OCI-LY3 (cell line): Measurements from ENCODE around the gene FNIP1.
A peak's percentile ranks its signal among the peaks of the same experiment; 100 is the strongest.

Source experiments
- H2AFZ ChIP-seq: fragments of 200-600, 300-600 bp; shearing (Covaris generic); 2 replicates; pipeline ENCODE4 v1.6.0; 2014; ENCODE audit warnings: antibody characterized with exemption, low read depth, low read length
- H3K27ac ChIP-seq: fragments of 200-600, 300-600 bp; sonication (generic); 2 replicates; pipeline ENCODE4 v1.5.1; 2014; ENCODE audit warnings: mild to moderate bottlenecking, low read length, moderate library complexity, mixed read lengths
- H3K27me3 ChIP-seq: fragments of 200-600, 300-600 bp; sonication (generic); 2 replicates; pipeline ENCODE4 v1.6.1; 2014; ENCODE audit warnings: low read depth, low read length, mixed read lengths
- H3K36me3 ChIP-seq: fragments of 200-600, 300-600 bp; sonication (generic); replicated peaks from 2 replicates; pipeline ENCODE3; 2014; ENCODE audit warnings: low read depth, low read length, mixed read lengths
- H3K4me1 ChIP-seq: fragments of 300-600, 200-600 bp; sonication (generic); 2 replicates; pipeline ENCODE4 v1.6.1; 2014; ENCODE audit warnings: low read length, mixed read lengths
- H3K4me2 ChIP-seq: fragments of 200-600, 300-600 bp; sonication (generic); 2 replicates; pipeline ENCODE4 v1.6.1; 2014; ENCODE audit warnings: low read length, mixed read lengths
- H3K4me3 ChIP-seq: fragments of 300-600, 200-600 bp; sonication (generic); 2 replicates; pipeline ENCODE4 v1.5.1; 2014; ENCODE audit warnings: antibody characterized with exemption, mild to moderate bottlenecking, low read length, moderate library complexity
- H3K79me2 ChIP-seq: fragments of 300-600, 200-600 bp; shearing (Covaris generic); 2 replicates; pipeline ENCODE4 v1.6.1; 2014; ENCODE audit warnings: mild to moderate bottlenecking, low read length, mixed read lengths
- H3K9ac ChIP-seq: fragments of 300-600, 200-600 bp; shearing (Covaris generic); 2 replicates; pipeline ENCODE4 v1.6.0; 2014; ENCODE audit warnings: mild to moderate bottlenecking, low read length, moderate library complexity
- H3K9me3 ChIP-seq: fragments of 200-600, 300-600 bp; shearing (Covaris generic); 2 replicates; pipeline ENCODE4 v1.6.1; 2014; ENCODE audit warnings: low read length, mixed read lengths; ENCODE audit not compliant: insufficient read depth
- H4K20me1 ChIP-seq: fragments of 200-600, 300-600 bp; sonication (generic); 2 replicates; pipeline ENCODE4 v1.6.1; 2016; ENCODE audit warnings: low read length, mixed read lengths; ENCODE audit not compliant: insufficient read depth
- CTCF ChIP-seq: fragments of 200-600, 300-600 bp; sonication (generic); IDR thresholded peaks from 2 replicates; pipeline ENCODE4 v1.5.1; 2014; ENCODE audit warnings: antibody characterized with exemption, low read length, low read depth
- EZH2phosphoT487 ChIP-seq: fragments of 200-600 bp; shearing (Covaris generic); IDR thresholded peaks from 2 replicates; pipeline ENCODE4 v1.6.1; 2018; ENCODE audit warnings: antibody characterized with exemption, mixed run types, low read depth

FNIP1 gene

GRCh38 chr5:131637694-131638093 lies 159.1 kb downstream of the FNIP1 start:
- H3K4me3 ChIP-seq: no peak overlapping the region
- H3K4me2 ChIP-seq: no peak overlapping the region
- H3K27ac ChIP-seq: no peak overlapping the region
- H3K79me2 ChIP-seq: peaks cover 24% of the 10 kb centered on the region
- H4K20me1 ChIP-seq: peaks cover 5% of the 10 kb centered on the region; the same call in 1 of the 2 replicates
- H3K9ac ChIP-seq: no peak overlapping the region
- peaks cover 10% of the 10 kb centered on the region for H3K4me1 ChIP-seq
- H2AFZ ChIP-seq: no peak overlapping the region
- TF ChIP-seq EZH2phosphoT487 (no peak), CTCF (no peak)
- H3K36me3 ChIP-seq: peaks cover 2% of the 10 kb centered on the region
- H3K9me3 ChIP-seq: no peaks in the 10 kb centered on the region
- H3K27me3 ChIP-seq: no peaks in the 10 kb centered on the region

- H3K36me3 ChIP-seq: peaks cover 9% of the 10 kb centered on the region
- H3K4me2 ChIP-seq: peak overlapping the region; percentile 84
- peak overlapping the region; percentile 100 for H3K4me3 ChIP-seq
- TF ChIP-seq CTCF (no peak), EZH2phosphoT487 (no peak)
- no peaks in the 10 kb centered on the region for H3K27me3 ChIP-seq
- H3K9ac ChIP-seq: peak overlapping the region; percentile 89
- peaks cover 19% of the 10 kb centered on the region for H3K4me1 ChIP-seq
- H3K27ac ChIP-seq: peak overlapping the region; percentile 99
- H4K20me1 ChIP-seq: peaks cover 21% of the 10 kb centered on the region
- H3K9me3 ChIP-seq: no peaks in the 10 kb centered on the region
- H3K79me2 ChIP-seq: peaks cover 41% of the 10 kb centered on the region
- peak overlapping the region; percentile 57 for H2AFZ ChIP-seq
These were observed 160.9 kb downstream of the FNIP1 start for GRCh38 chr5:131635684-131636572.

- Histone ChIP-seq H3K9me3 (no peaks in the 10 kb centered on the region), H4K20me1 (peaks cover 29% of the 10 kb centered on the region), H3K27me3 (no peaks in the 10 kb centered on the region), H2AFZ (peak within 1 kb of the TSS; percentile 70; the same call in 1 of the 2 replicates), H3K4me3 (peak within 1 kb of the TSS; percentile 100), H3K36me3 (peaks cover 9% of the 10 kb centered on the region), H3K4me2 (peak within 1 kb of the TSS; percentile 94), H3K4me1 (peaks cover 20% of the 10 kb centered on the region), H3K9ac (peak within 1 kb of the TSS; percentile 98), H3K79me2 (peaks cover 49% of the 10 kb centered on the region), H3K27ac (peak within 1 kb of the TSS; percentile 99)
- TF ChIP-seq EZH2phosphoT487: no peak
These were observed 161.7 kb downstream of the FNIP1 start, which contains the start of gene RAPGEF6 for GRCh38 chr5:131634996-131635683. Gene RAPGEF6, minus strand, starts transcription at chr5:131635229. Its CDS starts 199 bp downstream, at chr5:131635030.

GRCh38 chr5:131634666-131634995 lies 162.2 kb downstream of the FNIP1 start:
- Histone ChIP-seq H3K4me2 (peak overlapping the region; percentile 94), H3K27me3 (no peaks in the 10 kb centered on the region), H3K9ac (peak overlapping the region; percentile 98), H4K20me1 (peaks cover 34% of the 10 kb centered on the region), H3K4me1 (peaks cover 20% of the 10 kb centered on the region), H3K79me2 (peaks cover 54% of the 10 kb centered on the region), H3K9me3 (no peaks in the 10 kb centered on the region), H2AFZ (0 out of 2 replicates have a peak overlapping the region, but pooled peaks have one; percentile 70), H3K36me3 (peaks cover 9% of the 10 kb centered on the region), H3K4me3 (peak overlapping the region; percentile 100), H3K27ac (peak overlapping the region; percentile 99)
- TF ChIP-seq CTCF: no peak
